PC-9 (cell line): ENCODE results near the gene KIFAP3. TPM values are rescaled to one million over a fixed set of nuclear protein-coding genes. Genes with fewer than 3 reads are reported as not detected.

Source experiments
- BruUV-seq: library from RNA; stranded (reverse); fragments of 400-500 nt; replicated peaks from 2 replicates; lab custom pipeline; 2021; lab: Mats Ljungman, UMichigan
- CTCF ChIA-PET: fragments of 300-600 bp; sonication (Branson Sonifier 250); formaldehyde crosslinking; loops from one replicate; lab custom pipeline; 2022; ENCODE audit warnings: antibody characterized with exemption; lab: Charles Lee
- POLR2A ChIA-PET: fragments of 300-600 bp; sonication (Branson Sonifier 250); formaldehyde crosslinking; loops from one replicate; lab custom pipeline; 2022; ENCODE audit warnings: antibody characterized with exemption; ENCODE audit not compliant: unreplicated experiment; lab: Charles Lee
- DNase-seq, 2 experiments: peaks; one replicate each; pipeline versions ENCODE4 v3.0.0 to v3.0.0-alpha.2; 2015 to 2022; ENCODE audit warnings: mixed read lengths in 1 of 2
- H2AFZ ChIP-seq: fragments of 200-600 bp; sonication (generic); 2 replicates; pipeline ENCODE4 v1.8.1; 2017; ENCODE audit warnings: antibody characterized with exemption
- H3F3A ChIP-seq: fragments of 200-600 bp; sonication (generic); 2 replicates; pipeline ENCODE4 v1.8.1; 2017; ENCODE audit warnings: antibody characterized with exemption, mild to moderate bottlenecking, low read depth; ENCODE audit not compliant: insufficient read depth
- H3K27ac ChIP-seq: fragments of 200-600 bp; sonication (generic); 2 replicates; pipeline ENCODE4 v1.6.1; 2016; ENCODE audit warnings: mixed run types
- H3K27me3 ChIP-seq: fragments of 200-600 bp; sonication (generic); 2 replicates; pipeline ENCODE4 v1.6.1; 2016; ENCODE audit warnings: low read depth, mixed run types; ENCODE audit not compliant: insufficient read depth
- H3K36me3 ChIP-seq: fragments of 200-600 bp; sonication (generic); 2 replicates; pipeline ENCODE4 v1.6.1; 2016; ENCODE audit warnings: low read depth, mixed run types
- H3K4me1 ChIP-seq: fragments of 200-600 bp; sonication (generic); replicated peaks from 2 replicates; pipeline ENCODE4 v1.6.1; 2016; ENCODE audit warnings: mixed run types; ENCODE audit not compliant: insufficient read depth
- H3K4me2 ChIP-seq: fragments of 200-600 bp; sonication (generic); 2 replicates; pipeline ENCODE4 v1.6.1; 2017; ENCODE audit warnings: mixed run types
- H3K4me3 ChIP-seq: fragments of 200-600 bp; sonication (generic); 2 replicates; pipeline ENCODE4 v1.6.1; 2016; ENCODE audit warnings: mixed run types
- H3K79me2 ChIP-seq: fragments of 200-600 bp; sonication (generic); 2 replicates; pipeline ENCODE4 v1.6.1; 2017; ENCODE audit warnings: low read depth, mixed run types
- H3K9me2 ChIP-seq: fragments of 200-600 bp; sonication (generic); 2 replicates; pipeline ENCODE4 v1.8.1; 2017; ENCODE audit warnings: mild to moderate bottlenecking; ENCODE audit not compliant: insufficient read depth
- H3K9me3 ChIP-seq: fragments of 200-600 bp; sonication (generic); 2 replicates; pipeline ENCODE4 v1.8.1; 2016; ENCODE audit warnings: low read depth; ENCODE audit not compliant: insufficient read depth
- H4K20me1 ChIP-seq: fragments of 200-600 bp; sonication (generic); 2 replicates; pipeline ENCODE4 v1.8.1; 2017; ENCODE audit not compliant: insufficient read depth
- CTCF ChIP-seq: fragments of 200-600 bp; sonication (generic); conservative IDR thresholded peaks from 2 replicates; pipeline ENCODE4 v1.6.1; 2017; ENCODE audit warnings: mixed run types, antibody characterized with exemption, mild to moderate bottlenecking, moderate library complexity
- EZH2 ChIP-seq: fragments of 200-600 bp; sonication (generic); IDR thresholded peaks from 2 replicates; pipeline ENCODE4 v1.8.0; 2017; ENCODE audit warnings: antibody characterized with exemption, low read depth
- intact Hi-C: fragments of 100-400 bp; cut with micrococcal nuclease; formaldehyde crosslinking; loops from one replicate; pipeline ENCODE4 v1.10.0; 2022; ENCODE audit not compliant: unreplicated experiment
- total RNA-seq: library from RNA; stranded (reverse); gene quantifications from 2 replicates; pipeline ENCODE4 v1.2.3, GENCODE V29; 2021

KIFAP3 gene
- total RNA-seq, 1 experiment from 2014 or later, result 9.7 TPM

GRCh38 chr1:169964206-169964605 lies 110.3 kb downstream of the KIFAP3 start:
- ChIA-PET POLR2A (interaction anchor here (0.6 kb wide), 1 partner anchor 18 kb away, joined by 5 read pairs; no protein-coding TSS in a partner anchor), CTCF (no interaction called here)

GRCh38 chr1:169959686-169960085 lies 114.8 kb downstream of the KIFAP3 start:
- ChIA-PET CTCF (no interaction called here), POLR2A (no interaction called here)
- DNase-seq, result no peak
- TF ChIP-seq CTCF (no peak), EZH2 (no peak)
- Histone ChIP-seq H3K4me3 (no peak overlapping the region), H3K36me3 (no peaks in the 10 kb centered on the region), H3K9me2 (no peaks in the 10 kb centered on the region), H3F3A (no peaks in the 10 kb centered on the region; the same call in 1 of the 2 replicates), H3K79me2 (no peaks in the 10 kb centered on the region), H3K27ac (no peak overlapping the region), H4K20me1 (no peaks in the 10 kb centered on the region), H3K9me3 (no peaks in the 10 kb centered on the region), H2AFZ (no peak overlapping the region), H3K27me3 (no peaks in the 10 kb centered on the region), H3K4me1 (no peaks in the 10 kb centered on the region), H3K4me2 (no peak overlapping the region)
- no TSS peak for BruUV-seq
- intact Hi-C loops, result no loop called here

More at GRCh38 chr1:169964206-169964605, 110.3 kb downstream of the KIFAP3 start:
- H3K27me3 ChIP-seq, result no peaks in the 10 kb centered on the region
- H4K20me1 ChIP-seq, result no peaks in the 10 kb centered on the region
- DNase-seq, result no peak
- intact Hi-C loops, result no loop called here
- no peak overlapping the region for H2AFZ ChIP-seq
- H3K27ac ChIP-seq, result no peak overlapping the region
- H3K4me1 ChIP-seq, result no peaks in the 10 kb centered on the region
- no peak overlapping the region for H3K4me3 ChIP-seq
- no peaks in the 10 kb centered on the region for H3K36me3 ChIP-seq
- H3K9me3 ChIP-seq, result no peaks in the 10 kb centered on the region
- BruUV-seq, result no TSS peak
- TF ChIP-seq EZH2, result no peak
- TF ChIP-seq CTCF, result no peak
- H3K79me2 ChIP-seq, result no peaks in the 10 kb centered on the region
- H3K4me2 ChIP-seq, result no peak overlapping the region
- no peaks in the 10 kb centered on the region for H3K9me2 ChIP-seq
- H3F3A ChIP-seq, result no peaks in the 10 kb centered on the region

- intact Hi-C loops, result no loop called here
- no peak for DNase-seq
- no peak for TF ChIP-seq EZH2
- TF ChIP-seq CTCF, result no peak
- CTCF ChIA-PET, result no interaction called here
- no peak overlapping the region for H3K4me2 ChIP-seq
- H3K9me3 ChIP-seq, result no peaks in the 10 kb centered on the region
- H3K4me3 ChIP-seq, result no peak overlapping the region
- no peaks in the 10 kb centered on the region for H3K79me2 ChIP-seq
- no peak overlapping the region for H3K27ac ChIP-seq
- POLR2A ChIA-PET, result no interaction called here
- H3K9me2 ChIP-seq, result no peaks in the 10 kb centered on the region
- no TSS peak for BruUV-seq
- no peaks in the 10 kb centered on the region; the same call in 1 of the 2 replicates for H3F3A ChIP-seq
- H3K27me3 ChIP-seq, result no peaks in the 10 kb centered on the region
- no peaks in the 10 kb centered on the region for H3K36me3 ChIP-seq
- H3K4me1 ChIP-seq, result no peaks in the 10 kb centered on the region
- no peaks in the 10 kb centered on the region for H4K20me1 ChIP-seq
- no peak overlapping the region for H2AFZ ChIP-seq
These were observed 115.5 kb downstream of the KIFAP3 start for GRCh38 chr1:169958987-169959386.
